Progenitor cell of endocrine pancreas (in vitro differentiated cells): ENCODE measurements around the gene AVPI1. TPM values are rescaled to one million over a fixed set of nuclear protein-coding genes. Genes with fewer than 3 reads are reported as not detected.
A peak's percentile ranks its signal among the peaks of the same experiment; 100 is the strongest.

Experiments
- DNase-seq: peaks from one replicate; pipeline ENCODE4 v3.0.0; 2021; ENCODE audit warnings: low spot score; ENCODE audit not compliant: unreplicated experiment
- H3K27ac Mint-ChIP-seq: 2 replicates; pipeline ENCODE4 v1.8.0; 2021; ENCODE audit warnings: mild to moderate bottlenecking, moderate library complexity, mixed read lengths
- H3K27me3 Mint-ChIP-seq: 2 replicates; pipeline ENCODE4 v1.8.0; 2021; ENCODE audit warnings: mixed read lengths
- H3K36me3 Mint-ChIP-seq: 2 replicates; pipeline ENCODE4 v1.8.0; 2022; ENCODE audit warnings: mixed read lengths; ENCODE audit not compliant: insufficient read depth
- H3K4me1 Mint-ChIP-seq: 2 replicates; pipeline ENCODE4 v1.8.0; 2021; ENCODE audit warnings: low read depth, mixed read lengths
- H3K4me3 Mint-ChIP-seq: 2 replicates; pipeline ENCODE4 v1.8.0; 2021; ENCODE audit warnings: low read depth, mild to moderate bottlenecking, moderate library complexity, mixed read lengths
- H3K9me3 Mint-ChIP-seq: 2 replicates; pipeline ENCODE4 v1.8.0; 2021; ENCODE audit warnings: low read depth, mixed read lengths
- CTCF ChIP-seq: fragments of 200-600 bp; sonication (generic); IDR thresholded peaks from one replicate; pipeline ENCODE4 v1.5.0; 2021; ENCODE audit warnings: antibody characterized with exemption, mild to moderate bottlenecking; ENCODE audit not compliant: unreplicated experiment
- long read RNA-seq: library from polyadenylated mRNA; unstranded; transcript quantifications from one replicate; pipeline ENCODE4 v2.0.0, GENCODE V29; 2020
- total RNA-seq: library from RNA; stranded (reverse); gene quantifications from 2 replicates; pipeline ENCODE4 v1.2.1, GENCODE V29; 2021

Gene AVPI1
- 4.3 TPM in 2 replicates for total RNA-seq
- long read RNA-seq, partial matches to known transcripts: 0 of 4 reads
- long read RNA-seq, other reads (novel, unspliced or antisense): 1 of 4 reads

- DNase-seq: peak; percentile 97
- TF ChIP-seq CTCF: no peak
- Mint-ChIP-seq H3K4me3 (peak within 1 kb of the TSS; percentile 81), H3K27ac (peak within 1 kb of the TSS; percentile 93), H3K4me1 (peaks cover 11% of the 10 kb centered on the region), H3K36me3 (no peaks in the 10 kb centered on the region), H3K27me3 (no peaks in the 10 kb centered on the region), H3K9me3 (no peaks in the 10 kb centered on the region)
Measured at GRCh38 chr10:97686962-97687784, at the start of gene AVPI1. Gene AVPI1 (minus strand): TSS chr10:97687241. CDS start chr10:97679905, 7,336 bp downstream.

- peaks cover 21% of the 10 kb centered on the region for H3K27me3 Mint-ChIP-seq
- H3K9me3 Mint-ChIP-seq: peaks cover 7% of the 10 kb centered on the region
- DNase-seq: no peak
- H3K4me3 Mint-ChIP-seq: peak overlapping the region; percentile 88
- H3K4me1 Mint-ChIP-seq: peaks cover 12% of the 10 kb centered on the region
- TF ChIP-seq CTCF: no peak
- H3K27ac Mint-ChIP-seq: no peak overlapping the region
- H3K36me3 Mint-ChIP-seq: peaks cover 9% of the 10 kb centered on the region
Measured at GRCh38 chr10:97736403-97736901, 49.4 kb upstream of the AVPI1 start.

- no peak for TF ChIP-seq CTCF
- no peak overlapping the region for H3K4me3 Mint-ChIP-seq
- H3K9me3 Mint-ChIP-seq: peaks cover 7% of the 10 kb centered on the region
- no peak for DNase-seq
- peaks cover 21% of the 10 kb centered on the region for H3K27me3 Mint-ChIP-seq
- H3K36me3 Mint-ChIP-seq: peaks cover 3% of the 10 kb centered on the region
- peaks cover 12% of the 10 kb centered on the region for H3K4me1 Mint-ChIP-seq
- no peak overlapping the region for H3K27ac Mint-ChIP-seq
Measured at GRCh38 chr10:97734021-97734420, 47.0 kb upstream of the AVPI1 start.

- H3K9me3 Mint-ChIP-seq: peaks cover 7% of the 10 kb centered on the region
- TF ChIP-seq CTCF: no peak
- peaks cover 8% of the 10 kb centered on the region for H3K4me1 Mint-ChIP-seq
- no peak overlapping the region for H3K4me3 Mint-ChIP-seq
- H3K36me3 Mint-ChIP-seq: peaks cover 3% of the 10 kb centered on the region
- peaks cover 21% of the 10 kb centered on the region for H3K27me3 Mint-ChIP-seq
- no peak overlapping the region for H3K27ac Mint-ChIP-seq
- DNase-seq: no peak
Measured at GRCh38 chr10:97733256-97733655, 46.2 kb upstream of the AVPI1 start.

- DNase-seq: no peak
- Mint-ChIP-seq H3K36me3 (peaks cover 3% of the 10 kb centered on the region), H3K27ac (no peak overlapping the region), H3K27me3 (peaks cover 21% of the 10 kb centered on the region), H3K4me1 (no peaks in the 10 kb centered on the region), H3K4me3 (no peak overlapping the region), H3K9me3 (peaks cover 7% of the 10 kb centered on the region)
- no peak for TF ChIP-seq CTCF
Measured at GRCh38 chr10:97732052-97732359, 45.0 kb upstream of the AVPI1 start.
